ENCODE measurements around the gene LTA4H.
A peak's percentile ranks its signal among the peaks of the same experiment; 100 is the strongest.
"Not testable (repeated sequence)": the region's sequence is repeated elsewhere in the genome, so short reads cannot be mapped to it uniquely, and the experiment has no call there.

The LTA4H gene

DNA sequence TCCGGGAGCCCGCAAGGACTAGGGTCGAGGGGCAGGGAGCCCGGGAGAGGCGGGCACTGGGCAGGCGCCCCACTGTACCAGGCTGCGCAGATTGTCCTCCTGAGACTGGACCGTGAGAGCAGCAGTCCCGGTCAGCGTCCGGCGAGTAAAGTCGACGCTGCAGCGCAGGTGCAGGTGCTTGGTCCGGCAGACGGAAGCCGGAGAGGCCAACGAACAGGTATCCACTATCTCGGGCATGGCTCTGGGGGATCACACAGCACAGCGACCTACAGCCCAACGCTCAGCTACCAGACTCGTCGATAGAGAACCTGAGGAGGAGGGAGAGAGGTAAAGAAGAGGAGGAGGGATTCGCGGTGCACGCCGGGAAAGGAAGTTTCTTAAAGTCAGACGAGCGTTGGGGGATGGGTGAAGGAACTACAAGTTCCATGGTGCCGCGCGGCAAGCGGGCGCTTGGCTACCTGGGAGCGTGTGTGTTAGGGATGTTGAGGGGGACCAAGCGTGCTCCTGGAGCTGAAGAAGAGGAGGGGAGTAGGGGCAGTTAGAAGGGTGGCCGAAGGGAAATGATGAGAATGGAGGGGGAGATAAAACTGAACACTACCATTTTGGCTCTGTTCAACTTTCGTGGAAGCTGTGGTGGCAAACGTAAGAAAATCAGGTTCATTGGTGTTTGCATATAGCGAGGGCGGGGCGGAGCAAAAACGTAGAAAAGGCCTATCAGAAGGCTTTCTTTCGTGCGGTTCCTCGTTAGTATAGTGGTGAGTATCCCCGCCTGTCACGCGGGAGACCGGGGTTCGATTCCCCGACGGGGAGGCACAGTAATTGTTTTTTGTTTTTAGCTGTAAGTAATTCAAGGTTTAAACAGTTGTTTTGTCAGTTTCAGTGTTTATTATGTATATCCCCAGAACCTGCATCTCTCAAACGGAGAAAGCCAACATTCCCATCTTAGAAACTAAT, at the start of gene LTA4H:
Gene LTA4H (minus strand): TSS at position 305 of the 954 bp plus-strand sequence. CDS start 68 bp downstream, at position 237.
- peak; percentile 96 to 97 for DNase-seq

DNA sequence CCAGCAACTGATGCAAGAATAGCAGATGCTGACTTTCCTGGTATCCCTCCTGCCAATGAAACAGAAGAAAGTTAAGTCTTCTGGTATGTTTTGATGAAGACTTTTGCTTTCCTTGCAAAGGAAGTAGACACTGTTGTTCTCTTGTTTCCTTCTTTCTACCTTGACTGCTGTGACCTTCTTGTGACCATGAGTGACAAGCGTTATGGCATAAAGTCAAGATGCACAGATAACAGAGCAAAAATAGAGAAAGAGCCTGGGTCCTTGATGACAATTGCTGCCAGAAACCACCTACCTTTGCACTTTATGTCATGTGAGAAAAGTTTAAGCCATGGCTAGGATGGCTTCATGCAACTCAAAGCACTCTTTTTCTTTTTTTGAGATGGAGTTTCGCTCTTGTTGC, 49.2 kb upstream of the LTA4H start:
- DNase-seq = no peak

DNA sequence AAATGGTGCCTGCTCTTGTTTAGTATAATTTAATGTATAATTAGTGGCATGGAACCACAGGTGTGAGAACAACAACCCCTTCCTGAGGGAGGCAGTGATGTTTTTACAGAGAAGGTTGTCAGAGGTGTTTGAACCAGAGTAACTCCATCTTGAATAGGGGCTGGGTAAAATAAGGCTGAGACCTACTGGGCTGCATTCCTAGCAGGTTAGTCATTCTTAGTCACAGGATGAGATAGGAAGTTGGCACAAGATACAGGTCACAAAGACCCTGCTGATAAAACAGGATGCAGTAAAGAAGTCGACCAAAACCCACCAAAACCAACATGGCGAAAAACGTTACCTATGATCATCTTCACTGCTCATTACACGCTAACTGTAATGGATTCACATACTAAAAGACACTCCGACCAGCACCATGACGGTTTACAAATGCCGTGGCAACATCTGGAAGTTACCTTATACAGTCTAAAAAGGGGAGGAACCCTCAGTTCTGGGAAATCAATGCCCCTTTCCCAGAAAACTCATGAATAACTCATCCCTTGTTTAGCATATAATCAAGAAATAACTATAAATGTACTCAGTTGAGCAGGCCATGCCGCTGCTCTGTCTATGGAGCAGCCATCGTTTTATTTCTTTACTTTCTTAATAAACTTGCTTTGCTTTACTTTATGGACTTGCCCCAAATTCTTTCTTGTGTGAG, 47.8 kb upstream of the LTA4H start:
- DNase-seq = no peak

DNA sequence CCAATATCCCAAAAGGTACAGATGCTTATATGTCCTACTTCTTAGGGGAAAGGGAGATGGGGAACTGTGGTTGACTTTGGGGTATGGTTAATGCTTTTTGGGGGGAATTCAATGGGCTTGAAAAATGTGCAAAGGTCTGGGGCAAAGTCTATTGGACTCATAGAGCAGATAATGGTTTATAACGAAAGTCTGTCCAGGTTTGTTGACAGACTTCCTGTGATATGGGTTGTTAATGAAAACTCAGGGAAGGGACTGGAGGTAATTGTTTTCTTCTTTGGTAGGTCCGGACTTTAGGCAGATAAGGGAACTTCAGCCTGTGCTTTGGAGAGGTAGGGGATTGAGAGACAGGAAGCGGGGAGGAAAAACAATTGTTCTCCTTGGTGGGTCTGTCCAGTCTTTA, 46.2 kb upstream of the LTA4H start:
- no peak for DNase-seq

DNA sequence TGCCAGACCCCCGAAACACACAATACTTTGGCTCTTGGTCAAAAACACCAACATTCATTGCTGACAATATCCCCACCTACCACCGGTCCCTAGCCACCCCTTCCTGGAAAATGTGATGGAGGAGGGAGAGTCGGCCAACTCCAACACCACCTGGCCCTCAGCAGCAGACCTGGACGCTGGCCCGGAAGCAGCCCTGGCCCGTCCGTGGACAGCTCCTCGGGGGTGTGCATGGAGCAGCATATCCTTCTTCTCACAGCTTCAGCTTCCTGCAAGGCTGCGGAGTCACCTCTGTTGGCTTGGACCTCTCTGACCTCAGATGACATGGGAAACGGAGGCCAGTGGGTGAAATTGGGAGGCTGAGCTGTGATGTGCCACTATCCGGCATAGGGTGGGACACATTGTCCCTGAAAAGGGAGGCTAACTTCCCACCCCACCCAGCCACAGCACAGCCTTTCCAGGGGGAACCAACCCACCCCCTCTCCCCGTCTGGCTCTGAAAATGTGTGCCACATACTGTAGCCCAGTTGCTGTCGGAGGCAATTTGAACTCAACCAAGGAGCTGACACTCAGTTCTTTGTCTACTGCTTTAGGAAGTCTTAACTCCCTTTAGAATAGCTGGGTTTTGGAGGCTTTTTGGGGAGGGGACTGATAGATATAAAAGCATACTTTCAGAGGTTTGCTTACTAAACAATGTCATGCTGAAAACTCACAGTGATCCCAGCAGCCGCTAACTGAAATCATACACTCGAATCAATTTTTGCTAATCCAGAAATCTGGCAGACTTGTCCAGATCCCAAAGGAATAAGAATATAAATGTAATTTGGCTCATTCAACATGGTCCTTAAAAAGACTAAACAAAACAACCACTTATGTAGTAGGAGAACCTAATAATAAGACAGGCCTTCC, 43.1 kb upstream of the LTA4H start:
- DNase-seq = no peak

DNA sequence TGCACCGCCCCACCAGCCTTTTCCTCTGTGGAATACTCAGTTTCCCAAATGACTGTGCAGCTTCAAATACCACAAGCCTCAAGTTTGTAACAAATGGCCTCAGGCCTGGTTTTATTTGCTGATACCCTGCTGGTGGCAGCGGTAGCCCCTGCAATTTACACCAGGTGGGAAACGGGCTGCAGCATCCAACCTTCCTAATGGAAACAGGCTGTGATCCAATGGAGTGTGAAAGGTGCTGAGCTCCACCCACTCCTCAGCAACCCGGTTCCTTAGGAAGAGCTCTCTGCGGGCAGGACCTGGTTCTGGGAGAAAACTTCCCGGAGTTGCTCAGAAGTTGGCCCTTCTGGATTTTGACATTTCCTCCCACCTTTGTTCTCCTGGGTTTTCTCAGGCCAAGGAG, 41.7 kb upstream of the LTA4H start:
- no peak for DNase-seq

DNA sequence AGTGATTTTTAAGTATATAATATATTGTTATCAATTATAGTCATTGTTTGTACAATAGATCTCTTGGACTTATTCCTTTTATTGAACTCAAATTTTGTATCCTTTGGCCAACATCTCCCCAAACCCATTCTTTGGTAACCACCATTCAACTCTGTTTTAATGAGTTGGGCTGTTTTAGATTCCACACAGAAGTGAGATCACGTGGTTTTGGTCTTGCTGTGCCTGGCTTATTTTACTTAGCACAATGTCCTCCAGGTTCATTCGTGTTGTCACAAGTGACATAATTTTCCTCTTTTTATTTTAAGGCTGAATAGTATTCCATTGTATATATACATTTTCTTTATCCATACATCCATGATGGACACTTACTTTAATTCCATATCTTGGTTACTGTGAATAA, 40.2 kb upstream of the LTA4H start:
- DNase-seq = no peak

DNA sequence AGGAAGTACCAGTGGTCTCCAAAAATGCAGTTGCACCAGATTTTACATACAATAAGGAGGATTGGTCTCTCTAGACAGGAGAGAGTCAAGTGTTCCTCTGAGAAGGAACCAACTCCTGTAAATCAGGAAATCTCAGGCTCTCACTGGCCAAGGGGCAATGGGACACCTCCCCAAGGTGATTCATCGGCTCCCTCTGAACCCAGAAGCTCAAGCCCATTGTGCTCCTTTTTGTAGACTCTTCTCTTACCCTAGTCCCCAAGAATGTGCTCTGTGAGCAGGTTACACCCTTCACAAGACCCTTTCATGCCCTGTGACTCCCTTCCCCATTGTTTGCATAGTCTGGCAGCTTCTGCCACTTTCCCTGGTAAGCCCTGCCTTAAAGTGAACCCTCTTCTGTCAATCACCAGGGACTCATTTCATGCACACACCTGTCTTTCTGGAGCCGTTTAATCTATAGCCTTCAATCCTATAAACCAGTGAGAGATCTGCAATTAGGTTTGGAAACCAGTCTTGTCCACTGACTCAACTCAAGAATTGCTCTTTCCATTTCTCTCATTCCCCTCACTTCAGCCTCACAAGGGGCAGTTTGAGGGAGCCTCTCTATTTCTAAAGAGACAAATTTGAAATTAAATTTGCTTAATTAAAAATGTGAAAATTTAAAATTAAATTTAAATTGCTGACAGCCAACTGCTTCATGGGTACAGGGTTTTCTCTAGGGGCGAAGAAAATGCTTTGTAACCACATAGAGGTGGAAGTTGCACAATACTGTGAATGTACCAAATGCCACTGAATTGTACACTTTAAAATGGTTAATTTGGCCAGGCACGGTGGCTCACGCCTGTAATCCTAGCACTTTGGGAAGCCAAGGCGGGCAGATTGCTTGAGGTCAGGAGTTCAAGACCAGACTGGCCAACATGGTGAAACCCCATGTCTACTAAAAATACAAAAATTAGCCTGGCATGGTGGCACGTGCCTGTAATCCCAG, 38.3 kb upstream of the LTA4H start:
- no peak for DNase-seq

DNA sequence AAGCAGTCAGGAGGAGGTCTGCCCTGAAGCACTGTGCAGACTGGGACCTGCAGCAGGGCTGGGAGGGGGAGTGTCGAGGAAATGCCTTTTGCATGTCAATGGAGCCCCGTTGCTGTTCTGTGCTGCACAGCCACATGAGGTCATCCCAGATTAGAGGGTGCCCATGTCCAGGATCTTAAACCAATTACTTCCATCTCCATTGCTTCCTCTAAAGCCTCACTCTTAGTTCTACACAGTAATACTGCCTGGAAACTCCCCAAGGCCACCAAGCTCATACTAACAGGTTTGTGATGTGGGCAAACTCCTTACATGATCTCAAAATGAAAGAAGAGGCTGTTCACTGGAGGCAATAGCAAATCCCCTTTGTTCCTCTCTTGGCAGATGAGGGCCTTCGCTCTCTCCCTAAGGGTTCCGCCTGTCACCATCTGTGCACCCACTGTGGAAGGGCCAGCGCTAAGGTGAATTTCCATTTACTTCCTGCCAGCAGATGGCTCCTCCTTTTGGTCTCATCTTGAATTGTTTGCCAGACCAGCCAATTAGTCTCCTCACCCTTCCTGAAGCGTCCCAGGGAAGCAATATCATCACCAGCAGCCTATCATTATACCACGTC, 35.4 kb upstream of the LTA4H start:
- no peak for DNase-seq

DNA sequence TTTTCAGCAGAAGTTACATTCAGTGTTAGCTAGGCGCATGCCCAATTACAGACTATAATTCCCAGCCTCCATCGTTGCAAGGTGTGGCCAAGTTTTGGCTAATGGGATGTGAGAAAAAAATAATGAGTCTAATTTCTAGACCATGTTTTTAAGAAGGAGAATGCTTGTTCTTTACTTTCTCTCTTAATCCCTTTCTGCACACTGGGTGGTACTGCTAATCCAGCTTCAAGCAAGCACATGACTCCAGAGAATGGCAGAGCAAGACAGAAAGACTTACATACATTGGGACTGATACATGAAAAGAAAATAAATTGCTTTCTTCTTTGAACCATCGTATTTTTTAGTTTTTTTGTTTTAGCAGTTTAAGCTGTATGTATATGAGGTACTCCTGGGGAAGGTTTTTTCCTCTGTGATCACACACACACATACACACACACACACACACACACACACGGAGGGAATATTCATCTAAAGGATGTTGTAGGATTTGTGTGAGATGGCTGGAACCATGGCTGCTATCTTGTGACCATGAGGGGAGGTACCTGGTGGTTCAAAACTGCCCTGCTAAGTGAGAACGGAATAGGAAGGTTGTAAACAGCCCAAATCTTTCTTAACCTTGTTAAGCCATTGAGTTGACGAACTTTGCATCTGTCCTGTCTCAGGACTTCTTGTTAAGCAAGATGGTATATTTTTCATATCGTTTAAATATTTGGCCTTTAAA, 34.3 kb upstream of the LTA4H start:
- DNase-seq = no peak

DNA sequence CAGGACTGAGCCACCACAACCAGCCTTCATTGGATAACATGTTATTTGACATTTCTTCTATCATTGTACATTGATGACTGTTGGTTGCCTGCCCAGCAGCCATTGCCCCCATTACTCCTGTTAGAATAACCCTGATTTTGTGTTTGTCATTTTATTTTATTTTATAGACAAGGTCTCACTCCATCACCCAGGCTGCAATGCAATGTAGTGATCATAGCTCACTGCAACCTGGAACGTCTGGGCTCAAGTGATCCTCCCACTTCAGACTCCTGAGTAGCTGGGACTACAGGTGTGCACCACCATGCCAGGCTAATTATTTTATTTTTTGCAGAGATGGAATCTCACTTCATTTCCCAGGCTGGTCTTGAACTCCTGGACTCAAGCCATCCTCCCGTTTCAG, 33.2 kb upstream of the LTA4H start:
- no peak for DNase-seq

DNA sequence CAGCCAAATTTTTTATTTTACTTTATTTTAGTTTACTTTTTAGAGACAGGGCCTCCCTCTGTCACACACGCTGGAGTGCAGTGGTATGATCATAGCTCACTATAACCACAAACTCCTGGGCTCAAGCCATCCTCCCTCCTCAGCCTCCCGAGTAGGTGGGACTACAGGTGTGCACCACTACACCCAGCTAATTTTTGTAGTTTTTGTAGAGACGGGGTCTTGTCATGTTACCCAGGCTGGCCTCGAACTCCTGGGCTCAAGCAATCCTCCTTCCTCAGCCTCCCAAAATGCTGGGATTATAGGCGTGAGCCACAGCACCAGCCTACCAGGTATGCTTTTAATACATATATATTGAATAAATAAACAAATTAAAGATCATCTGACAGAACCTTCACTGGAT, 32.7 kb upstream of the LTA4H start:
- no peak for DNase-seq

DNA sequence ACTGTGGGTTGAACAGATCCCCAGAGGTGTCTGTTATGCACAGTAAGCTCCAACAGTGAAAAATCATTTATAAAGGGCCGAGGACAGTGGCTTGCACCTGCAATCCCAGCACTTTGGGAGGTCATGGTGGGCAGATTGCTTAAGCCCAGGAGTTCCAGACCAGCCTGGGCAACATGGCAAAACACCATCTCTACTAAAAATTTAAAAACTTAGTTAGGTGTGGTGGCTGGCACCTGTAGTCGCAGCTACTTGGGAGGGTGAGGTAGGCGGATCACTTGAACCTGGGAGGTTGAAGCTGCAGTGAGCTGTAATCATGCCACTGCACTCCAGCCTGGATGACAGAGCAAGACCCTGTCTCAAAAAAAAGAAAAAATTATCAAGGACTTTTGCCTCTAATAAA, 30.4 kb upstream of the LTA4H start:
- not testable (repeated sequence) for DNase-seq

DNA sequence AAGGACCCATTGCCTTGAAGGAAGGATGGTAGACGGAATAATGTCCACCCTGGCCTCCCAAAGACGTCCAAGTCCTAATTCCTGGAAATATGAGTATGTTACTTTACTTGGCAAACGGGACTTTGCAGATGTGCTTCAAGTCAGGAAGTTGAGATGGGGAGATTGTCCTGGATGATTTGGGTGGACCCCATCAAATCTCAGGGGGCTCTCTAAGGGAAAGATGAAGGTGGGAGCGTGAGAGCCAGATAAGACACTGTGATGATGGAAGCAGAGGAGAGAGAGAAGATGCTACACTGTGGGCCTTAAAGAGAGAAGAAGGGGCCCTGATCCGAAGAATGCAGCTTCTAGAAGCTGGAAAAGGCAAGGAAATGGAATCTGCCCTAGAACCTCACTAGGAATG, 29.6 kb upstream of the LTA4H start:
- no peak for DNase-seq

DNA sequence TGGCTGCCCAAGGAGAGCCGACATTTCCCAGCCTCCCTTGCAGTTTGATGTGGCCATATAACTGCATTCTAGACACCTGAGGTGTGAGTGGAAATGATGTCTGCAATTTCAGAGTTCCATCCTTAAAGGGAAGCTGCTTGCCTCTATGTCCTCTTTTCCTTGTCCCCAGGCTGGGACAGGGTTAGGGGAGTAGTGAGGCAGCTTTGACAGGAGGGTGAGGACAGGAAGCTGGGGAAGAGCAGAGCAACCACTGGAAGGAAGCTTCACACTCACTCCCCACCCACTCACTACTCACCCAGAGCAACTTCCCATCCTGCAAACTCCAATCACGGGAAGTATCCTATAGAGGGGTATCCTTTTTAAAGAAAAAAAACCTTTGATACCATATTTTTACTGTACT, 28.9 kb upstream of the LTA4H start:
- no peak for DNase-seq

DNA sequence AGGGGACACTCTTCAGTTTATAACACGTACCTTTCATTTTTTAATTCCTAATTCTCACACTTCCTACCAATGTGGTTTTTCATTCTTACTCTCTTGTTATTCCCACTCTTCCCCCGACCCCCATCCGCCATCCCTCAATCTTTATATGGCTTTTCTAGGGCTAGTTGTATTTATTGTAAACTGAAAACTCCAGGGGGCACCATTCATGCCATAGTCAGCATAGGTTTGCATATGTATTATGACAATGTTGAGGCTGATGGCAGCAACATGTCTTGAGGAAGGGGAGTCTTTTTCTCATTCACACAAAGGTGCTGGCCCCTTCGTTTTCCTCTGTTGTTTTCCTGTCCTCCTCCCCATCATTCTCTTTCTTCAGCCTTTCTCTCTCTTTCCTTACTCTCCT, 27.7 kb upstream of the LTA4H start:
- DNase-seq = no peak

DNA sequence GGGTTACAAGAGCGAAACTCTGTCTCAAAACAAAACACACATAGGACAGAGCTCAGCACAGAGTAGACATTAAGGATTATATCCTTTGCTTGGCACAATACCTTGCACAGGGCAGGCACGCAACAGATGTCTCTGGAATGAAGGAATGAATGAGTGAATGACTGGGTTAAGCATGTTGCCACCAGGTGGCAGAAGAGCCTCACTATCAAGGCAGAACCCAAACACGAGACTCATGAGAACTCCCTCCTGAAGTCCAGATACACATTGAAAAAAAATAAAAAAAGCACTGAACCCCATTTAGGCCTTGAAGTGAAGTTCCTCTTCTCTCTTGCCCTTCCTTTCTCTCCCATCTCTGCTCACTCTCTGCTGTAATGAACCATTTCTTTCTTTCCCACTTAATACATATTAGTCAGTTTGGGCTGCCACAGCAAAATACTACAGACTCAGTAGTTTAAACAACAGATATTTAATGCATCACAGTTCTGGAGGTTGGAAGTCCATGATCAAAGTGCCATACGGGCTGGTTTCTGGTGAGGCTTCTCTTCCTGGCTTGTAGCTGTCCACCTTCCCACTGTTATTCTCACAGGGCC, 26.6 kb upstream of the LTA4H start:
- peak; percentile 73 to 75 for DNase-seq

DNA sequence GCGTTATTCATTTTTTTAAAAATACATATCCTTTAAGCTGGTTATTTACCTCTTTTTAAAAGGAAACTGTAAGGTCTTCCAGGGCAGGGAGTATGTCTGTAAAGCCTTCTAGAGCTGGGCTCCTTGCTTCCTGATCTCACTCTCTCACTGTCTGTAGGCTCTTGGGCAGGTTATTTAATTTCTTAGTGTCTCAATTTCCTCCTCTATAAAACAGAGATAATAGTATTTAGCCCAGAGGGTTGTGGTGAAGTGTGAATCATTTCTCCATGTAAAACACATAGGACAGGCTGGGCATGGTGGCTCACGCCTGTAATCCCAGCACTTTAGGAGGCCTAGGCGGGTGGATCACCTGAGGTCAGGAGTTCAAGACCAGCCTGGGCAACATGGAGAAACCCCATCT, 25.9 kb upstream of the LTA4H start:
- DNase-seq = no peak

DNA sequence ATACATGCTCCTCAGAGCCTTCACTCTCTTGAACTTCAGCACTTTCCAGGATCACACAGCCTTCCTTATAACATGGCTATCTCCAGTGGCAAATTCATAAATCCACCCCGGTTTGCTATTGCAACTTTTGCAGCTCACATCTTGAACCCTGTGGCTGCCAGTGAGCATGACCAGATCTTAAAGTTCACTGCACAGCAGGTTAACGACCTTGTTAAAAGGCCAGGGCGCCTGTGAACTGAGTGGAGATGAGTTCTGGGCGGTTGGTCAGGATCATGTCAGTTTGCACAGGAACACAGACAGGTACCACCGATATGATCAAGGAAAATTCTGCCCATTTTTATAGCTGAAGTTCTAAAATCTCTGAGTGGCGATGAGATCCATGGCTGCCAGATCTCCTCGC, 24.7 kb upstream of the LTA4H start:
- no peak for DNase-seq

DNA sequence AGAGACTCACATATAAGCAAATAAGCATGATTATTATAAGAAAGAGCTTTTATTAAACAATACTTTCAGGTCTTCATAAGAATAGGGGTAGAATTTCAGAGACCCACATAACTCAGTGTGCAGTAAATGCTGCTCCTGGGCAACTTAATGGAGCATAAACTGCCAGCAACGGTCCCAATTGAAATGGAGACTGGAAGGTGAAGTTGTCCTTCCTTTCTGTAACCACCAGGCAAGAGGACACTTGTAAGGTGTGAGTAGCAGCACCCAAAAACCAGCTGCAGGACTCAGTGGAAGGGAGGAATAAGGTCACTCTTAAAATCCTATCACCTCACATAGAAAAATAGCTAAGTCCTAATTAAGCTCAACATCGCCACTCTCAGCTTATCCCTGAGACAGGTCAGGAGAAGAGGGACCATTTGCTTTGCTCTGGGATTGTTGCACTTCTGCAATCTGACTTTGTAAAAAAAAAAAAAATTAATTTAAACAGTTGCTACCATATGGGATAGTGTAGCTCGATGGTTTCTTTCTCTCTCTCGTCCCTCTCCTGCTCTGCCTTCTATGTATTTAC, 22.7 kb upstream of the LTA4H start:
- no peak for DNase-seq
